DOHH2 (cell line): ENCODE results near the gene CALHM3.

Experiments used
- CTCF ChIP-seq: fragments of 200-600 bp; sonication (generic); IDR thresholded peaks from one replicate; pipeline ENCODE4 v1.5.1; 2014; ENCODE audit warnings: antibody characterized with exemption, mild to moderate bottlenecking, low read depth, low read length; ENCODE audit not compliant: poor library complexity, severe bottlenecking
- EZH2phosphoT487 ChIP-seq: fragments of 200-600 bp; sonication (generic); IDR thresholded peaks from 2 replicates; pipeline ENCODE4 v1.6.1; 2017; ENCODE audit warnings: borderline replicate concordance, mild to moderate bottlenecking, antibody characterized with exemption, low read length, moderate library complexity, mixed read lengths

DNA sequence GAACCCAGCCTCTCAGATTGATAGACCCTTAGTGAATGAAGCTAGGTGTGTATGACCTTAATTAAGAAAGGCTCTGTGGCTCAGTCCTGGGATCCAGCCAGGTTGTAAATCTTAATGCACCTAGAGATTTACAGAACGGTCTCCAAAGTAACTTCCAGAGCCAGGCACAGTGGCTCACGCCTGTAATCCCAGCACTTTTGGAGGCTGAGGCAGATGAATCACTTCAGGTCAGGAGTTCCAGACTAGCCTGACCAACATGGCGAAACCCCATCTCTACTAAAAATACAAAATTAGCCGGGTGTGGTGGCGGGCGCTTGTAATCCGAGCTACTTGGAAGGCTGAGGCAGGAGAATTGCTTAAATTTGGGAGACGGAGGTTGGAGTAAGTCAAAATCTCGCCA is 51.2 kb downstream of the CALHM3 start:
- no peak for TF ChIP-seq EZH2phosphoT487
- no peak for TF ChIP-seq CTCF
